ENCODE results near the gene AKIP1.
A peak's percentile ranks its signal among the peaks of the same experiment; 100 is the strongest.
"Not testable (repeated sequence)": the region's sequence is repeated elsewhere in the genome, so short reads cannot be mapped to it uniquely, and the experiment has no call there.

AKIP1 gene

DNA sequence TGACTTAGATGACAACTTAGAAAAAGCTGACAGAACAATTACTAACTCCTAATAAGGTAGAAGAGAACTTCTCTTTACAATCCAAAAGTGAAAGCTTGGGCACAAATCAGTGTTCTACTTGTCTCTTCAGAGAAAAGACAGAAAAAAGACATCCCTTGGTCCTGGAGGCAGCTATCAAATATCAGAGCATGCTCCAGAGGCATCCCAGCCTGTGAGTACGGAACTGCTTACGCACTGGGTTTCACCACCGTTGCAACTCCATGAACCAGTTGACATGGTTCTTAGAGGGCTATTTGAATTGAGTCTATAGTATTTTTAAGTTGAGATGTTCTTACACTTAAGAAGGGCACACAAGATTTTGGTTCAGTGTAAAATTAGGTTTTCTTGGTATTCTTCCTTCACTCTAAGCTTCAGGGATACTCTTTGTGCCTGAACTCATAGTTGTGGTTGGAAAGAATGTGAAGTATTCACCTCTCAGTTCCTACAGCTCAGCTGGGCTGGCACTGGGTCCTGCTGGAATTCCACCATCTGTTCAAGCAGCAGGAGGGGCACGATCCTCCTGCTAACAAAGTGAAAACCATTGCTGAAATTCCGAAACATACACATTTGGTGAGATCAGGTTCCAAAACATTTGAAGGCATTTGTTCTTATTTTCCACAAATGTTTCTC, 6.3 kb downstream of the AKIP1 start:
- peak; percentile 49 to 57 for DNase-seq

DNA sequence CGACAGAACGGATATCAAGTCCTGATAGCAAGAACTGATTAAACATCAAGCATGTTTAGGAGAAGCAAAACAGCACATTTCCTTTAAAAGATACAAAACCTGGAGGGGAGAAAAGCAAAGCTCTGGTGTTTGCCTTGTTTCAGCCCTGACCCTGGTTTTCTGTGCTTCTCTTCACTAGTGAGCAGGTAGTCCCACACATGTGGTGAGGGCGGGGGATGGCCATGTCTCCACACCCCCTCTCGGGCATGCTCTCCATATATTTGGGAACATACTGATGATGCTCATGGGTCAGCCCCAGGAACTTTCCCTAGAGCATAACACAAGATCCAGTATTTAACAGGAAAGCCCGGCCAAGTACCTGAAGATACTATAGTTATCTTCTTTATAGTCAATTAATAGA, 11.7 kb downstream of the AKIP1 start:
- no peak for DNase-seq

DNA sequence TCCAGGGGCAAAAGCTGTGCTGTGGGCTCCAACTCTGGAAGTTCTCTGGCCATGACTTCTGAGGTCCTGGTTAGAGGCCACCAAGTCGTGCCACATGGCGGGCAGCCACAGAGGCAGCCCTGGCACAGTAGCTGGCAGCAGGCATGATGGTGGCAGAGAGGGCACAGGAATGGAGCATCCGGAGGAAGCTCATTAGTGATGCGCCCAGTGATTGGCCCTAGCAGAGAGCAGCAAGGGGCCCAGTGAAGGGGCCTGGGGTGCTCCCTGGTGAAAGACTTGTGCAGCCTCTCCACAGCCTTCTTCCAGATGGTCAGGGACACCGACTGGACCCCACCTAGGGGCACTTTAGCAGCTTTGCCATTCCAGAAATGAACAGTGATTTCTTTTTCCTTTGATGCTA, 14.7 kb downstream of the AKIP1 start:
- DNase-seq = no peak

DNA sequence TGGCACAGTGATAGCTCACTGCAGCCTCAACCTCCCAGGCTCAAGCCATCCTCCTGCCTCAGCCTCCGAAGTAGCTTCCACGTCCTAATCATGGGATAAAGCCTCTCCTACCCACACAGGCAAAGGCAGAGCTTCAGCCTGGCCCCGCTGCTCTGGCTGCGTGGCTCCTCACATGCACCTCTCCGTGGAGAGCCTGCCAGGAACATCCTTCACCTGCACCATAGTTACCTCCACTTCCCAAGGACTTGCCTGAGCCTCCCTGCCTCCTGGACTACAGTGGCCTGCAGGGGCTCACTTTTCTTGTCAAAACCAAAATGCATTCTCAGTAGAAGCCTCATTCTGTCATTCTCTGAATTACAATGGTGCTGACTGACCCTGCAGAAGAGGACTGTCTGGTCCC, 15.2 kb downstream of the AKIP1 start:
- no peak for DNase-seq

DNA sequence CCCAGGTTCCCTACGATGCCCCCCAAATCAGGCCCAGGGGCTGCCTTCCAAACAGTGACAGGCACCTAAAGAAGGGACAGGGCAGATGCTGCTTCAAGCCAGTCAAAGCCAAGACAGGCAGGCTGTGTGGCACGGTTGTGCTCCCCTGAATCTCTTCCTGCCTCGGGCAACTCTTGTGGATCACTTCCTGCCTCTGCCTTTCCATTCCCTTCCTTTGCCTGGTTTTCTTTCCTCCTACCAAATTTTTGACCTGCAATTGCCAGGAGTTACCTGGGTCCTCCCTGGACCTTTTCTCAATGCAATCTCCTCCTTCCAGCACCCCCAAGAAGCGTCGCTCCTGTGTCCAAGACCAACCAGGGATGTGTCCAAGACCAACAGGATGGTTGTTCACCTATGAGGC, 16.2 kb downstream of the AKIP1 start:
- no peak for DNase-seq

DNA sequence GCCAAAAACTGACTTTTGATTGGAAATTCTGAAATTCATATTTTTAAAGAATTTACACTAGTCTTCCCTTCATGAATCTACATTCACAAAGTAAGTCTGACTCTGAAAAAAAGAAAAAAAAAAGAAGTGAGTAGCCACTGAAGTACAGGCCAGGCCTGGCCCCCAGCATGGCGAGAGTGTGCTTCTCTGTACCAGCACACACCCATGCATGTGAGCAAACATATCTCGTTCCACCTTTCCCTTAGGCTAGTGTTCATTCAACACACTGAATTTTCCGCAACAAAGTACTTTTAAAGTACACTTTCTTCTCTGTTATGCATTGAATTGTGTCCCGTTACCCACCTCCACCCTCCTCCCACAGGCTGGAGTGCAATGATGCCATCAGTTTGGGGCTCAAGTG, 17.2 kb downstream of the AKIP1 start:
- DNase-seq = no peak

DNA sequence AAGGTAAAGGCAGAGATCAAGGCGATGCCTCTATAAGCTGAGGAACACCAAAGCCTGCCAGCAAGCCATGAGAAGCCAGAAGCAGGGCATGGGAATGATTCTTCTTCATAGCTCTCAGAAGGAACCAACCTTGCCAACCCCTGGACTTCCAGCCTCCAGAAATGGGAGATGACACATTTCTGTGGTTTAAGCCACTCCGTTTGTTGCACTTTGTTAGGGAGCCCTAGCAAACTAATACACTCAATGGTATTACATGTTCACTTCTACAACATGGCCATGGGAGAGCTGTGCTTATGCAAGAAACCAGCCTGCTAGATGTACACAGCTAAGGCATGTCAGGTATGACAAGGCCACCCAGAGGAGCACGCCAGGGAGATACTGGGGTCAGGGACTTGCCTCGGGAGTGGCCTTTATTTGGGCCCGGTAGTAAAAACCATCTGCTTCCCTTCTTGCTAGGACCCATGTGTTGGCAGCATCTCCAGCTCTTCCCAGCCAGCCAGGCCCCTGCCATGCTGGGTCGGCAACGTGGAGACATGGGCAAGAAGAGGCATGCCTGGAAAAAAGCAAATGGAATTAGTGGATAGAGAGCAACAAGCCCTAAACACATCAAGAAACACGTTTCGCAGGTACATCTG, 18.1 kb downstream of the AKIP1 start:
- DNase-seq = no peak

DNA sequence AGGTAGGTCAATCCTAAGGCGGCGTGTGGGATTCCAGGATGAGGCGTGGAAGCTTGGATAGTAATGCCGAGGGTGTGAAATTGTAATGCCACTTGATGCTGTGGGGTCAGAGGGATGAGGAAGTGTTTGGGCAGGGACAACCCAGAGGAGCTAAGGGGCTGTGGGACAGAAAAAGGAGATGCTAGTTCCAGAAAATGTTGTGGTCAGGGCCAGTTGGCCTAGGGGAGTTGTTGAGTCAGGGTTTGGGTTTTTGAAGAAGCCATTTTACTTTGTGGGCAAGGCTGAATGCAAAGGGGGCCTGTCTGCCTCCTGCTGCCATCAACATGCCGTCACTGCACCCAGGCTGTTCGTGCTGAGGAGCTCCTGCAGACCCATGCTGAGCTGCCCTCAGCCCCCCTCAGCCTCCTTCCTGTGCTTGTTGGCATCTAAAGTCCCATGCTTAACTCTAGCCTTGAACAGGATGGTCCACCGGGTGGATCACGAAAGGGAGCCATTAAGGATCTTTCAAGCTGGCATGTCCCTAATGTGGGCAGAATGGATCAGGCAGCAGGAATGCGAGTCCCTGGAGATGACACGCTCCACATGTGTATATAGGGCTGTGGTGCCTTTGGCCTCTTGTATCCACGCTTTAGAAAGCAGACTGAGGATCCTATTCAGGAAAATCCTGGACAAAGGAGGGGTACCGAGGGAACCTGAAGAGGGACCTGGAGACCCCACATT, 19.6 kb downstream of the AKIP1 start:
- DNase-seq = no peak

DNA sequence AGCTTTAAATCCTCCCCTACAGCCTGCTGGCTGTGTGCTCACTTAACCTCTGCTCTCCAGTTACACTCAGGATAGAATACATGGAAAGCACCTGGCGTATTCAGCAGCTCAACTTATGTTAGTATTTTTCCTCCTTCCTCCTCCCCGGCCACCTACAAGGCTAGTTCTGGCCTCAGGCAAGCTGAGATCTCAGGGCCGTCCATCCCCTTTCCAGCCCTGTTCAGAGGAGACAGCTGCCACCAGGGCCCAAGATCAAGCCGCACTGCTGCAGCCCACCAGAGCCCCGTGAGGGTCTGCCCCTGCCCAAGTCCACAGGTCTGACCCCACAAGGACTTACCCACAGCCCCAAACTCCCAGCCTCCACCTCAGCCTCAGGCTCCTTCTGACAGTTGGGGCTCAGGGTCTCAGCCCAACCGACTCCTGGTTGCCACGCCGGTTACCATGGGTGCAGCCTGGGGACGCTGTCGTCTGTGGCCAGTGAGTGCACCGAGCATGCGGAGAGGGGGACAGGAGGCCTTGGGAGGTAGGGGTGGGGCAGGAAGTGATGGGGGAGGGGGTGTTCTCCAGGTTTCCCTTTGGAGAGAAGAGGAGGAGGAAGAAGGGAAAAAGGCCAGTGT, 21.7 kb downstream of the AKIP1 start, which contains the start of gene C11orf16:
Gene C11orf16, minus strand, starts transcription at position 384 of the 617 bp plus-strand sequence. CDS start 639 bp downstream, outside the sequence.
- DNase-seq = no peak

DNA sequence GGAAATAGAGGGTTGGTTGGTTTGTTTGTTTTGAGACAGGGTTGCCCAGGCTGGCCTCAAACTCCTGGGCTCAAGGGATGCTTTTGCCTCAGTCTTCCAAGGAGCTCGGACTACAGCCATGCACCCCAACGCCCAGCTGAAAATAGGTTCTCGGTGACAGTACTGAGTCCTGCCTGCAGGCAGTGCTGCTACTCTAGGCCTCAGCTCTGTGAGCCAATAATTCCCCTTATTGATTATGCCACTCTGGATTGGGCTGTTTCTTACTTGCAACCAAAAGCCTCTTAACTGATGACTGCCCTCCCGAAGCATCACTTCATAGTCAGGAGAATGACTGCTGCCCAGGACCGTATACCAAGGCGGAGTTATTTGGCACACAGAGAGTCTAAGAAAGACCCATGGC, 22.9 kb downstream of the AKIP1 start:
- no peak for DNase-seq

DNA sequence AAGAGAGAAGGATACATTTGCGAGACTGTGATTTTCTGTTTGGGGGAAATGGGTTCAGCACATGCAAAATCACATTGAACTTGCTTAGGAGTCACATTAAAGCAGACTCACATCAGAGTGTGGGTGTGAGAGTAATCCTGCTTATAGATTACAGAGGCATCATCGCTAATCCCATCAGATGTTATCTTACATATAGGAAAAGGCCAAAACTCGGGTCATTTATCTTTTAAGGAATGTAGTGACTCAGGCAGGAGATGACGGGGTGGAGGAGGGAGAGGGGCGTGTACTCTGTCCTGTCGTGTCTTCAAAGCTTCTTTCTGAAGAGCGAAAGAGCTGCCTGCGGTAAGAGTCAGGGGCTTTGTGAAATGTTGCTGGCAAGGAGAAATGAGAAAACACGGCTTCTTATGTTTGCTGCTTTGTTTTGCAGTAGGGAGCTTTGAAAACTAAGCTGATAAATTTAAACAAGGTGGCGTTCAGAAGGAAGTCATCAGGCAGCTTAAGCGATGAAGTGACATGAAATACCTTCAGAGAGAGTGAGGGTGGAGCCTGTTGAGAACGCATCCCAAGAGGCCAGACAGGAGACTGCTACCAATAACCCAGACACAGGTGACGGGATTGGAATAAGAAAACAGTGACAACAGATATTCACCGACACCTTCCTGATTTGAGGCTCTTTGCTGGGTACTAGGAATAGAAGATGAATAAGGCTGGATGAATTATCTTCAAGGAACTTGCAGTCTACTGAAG, 23.9 kb downstream of the AKIP1 start:
- DNase-seq = no peak

DNA sequence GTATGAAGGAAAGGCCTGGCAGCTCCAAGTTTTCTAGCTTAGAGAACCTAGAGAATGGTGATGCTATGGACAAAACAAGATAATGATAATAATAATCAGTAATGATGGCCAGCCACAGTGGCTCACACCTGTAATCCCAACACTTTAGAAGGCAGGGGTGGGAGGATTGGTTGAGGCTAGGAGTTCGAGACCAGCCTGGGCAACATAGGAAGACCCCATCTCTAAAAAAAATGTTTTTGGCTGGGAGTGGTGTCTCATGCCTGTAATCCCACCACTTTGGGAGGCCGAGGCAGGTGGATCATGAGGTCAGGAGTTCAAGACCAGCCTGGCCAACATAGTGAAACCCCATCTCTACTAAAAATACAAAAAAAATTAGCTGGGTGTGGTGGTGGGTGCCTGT, 24.8 kb downstream of the AKIP1 start:
- DNase-seq = not testable (repeated sequence)

DNA sequence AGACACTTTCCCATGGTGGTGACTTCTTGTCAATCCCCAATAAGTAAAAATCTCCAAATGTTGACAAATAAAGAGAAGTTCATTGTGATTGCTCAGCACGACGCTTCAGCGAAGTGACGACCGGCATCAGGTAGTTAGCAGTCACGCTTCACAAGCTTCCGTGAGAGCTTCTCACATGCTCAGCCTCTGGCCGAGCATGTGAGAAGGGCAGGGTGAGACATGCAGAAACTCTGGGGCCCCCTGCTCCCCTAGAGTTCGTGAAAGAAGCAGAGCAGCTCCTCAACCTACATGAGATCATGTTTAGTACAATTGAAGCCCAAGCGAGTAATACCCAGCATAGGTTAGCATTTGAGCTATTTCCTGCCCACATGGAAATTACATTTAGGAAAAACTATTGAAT, 26.2 kb downstream of the AKIP1 start:
- no peak for DNase-seq

DNA sequence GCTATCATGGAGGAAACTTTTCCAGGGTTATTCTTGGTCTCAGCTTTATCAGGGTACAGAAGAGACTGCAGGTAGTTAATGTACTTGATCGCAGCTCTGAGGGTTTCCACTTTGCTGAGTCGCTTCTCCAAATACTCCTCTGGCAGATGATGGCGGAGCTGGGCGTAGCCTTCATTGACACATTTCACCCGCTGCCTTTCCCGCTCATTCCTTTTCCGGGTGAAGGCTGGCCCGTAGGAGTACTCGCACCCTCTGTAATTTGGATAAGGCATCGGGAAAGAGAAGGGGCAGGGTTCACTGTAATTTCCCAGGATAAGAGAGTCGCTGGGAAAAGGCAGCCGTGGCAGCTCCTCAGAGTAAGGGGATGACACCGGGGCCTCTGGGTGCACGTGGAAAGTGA, 26.7 kb downstream of the AKIP1 start:
- no peak for DNase-seq

DNA sequence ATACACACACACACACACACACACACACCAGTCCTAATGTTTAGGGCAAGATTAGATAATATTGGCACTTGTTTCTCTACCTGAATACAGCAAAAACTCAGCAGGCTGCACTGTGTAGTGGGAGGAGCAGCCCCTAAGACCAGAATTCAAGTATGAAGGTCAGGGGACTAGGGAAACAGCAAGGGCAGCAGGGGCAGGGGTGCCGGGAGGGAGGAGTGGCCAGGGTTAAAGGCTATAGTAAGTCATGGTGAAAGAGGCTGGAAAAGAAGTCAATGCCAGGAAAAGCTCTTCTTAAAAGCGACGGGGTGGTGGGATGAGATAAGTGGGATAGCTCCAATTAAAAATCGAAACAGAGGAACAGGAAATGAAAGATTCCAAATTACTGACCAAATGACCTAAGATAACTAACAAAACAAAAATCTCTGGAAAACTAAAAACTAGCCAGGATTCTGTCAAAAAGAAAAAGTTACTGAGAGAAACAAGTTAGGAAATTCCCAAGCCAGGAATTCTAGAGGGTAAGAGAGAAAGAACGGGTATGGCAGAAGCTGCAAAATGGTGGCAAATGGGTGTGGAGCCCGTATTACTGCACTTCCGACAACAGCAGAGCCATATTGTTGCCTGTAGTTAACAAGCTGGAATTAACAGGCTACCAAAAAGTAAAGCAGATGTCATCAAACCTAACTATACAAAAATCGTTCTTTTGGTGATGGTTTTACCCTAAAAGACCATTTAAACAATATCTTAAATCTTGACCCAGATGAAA, 30.5 kb downstream of the AKIP1 start:
- no peak for DNase-seq

DNA sequence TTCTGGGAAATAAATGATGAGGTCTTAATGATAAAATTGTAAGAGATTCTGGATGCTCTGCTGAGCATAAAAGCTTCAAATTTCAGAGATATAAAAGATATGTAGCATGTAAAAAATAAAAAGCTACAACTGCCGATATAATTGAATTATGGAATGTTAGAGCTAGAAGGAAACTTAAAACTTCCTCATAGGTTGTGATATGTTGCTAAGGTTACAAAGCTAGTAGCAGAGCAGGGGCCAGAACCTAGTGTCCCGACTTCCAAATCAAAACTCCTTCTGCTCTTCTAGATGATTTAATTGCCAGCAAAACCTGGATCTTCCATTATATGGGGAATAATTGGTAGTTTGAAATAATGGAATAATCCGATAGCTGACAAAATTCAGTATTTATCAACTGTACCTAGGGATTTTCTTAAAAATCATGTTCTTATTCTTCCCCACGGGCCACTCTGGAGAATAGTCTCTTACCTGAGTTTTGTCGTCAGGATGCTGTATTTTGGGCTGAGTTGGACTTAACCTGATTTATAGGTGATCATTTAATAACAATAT, 31.6 kb downstream of the AKIP1 start, which contains the start of gene ASCL3:
Gene ASCL3, minus strand, starts transcription at position 499 of the 549 bp plus-strand sequence. CDS start 4,855 bp downstream, outside the sequence.
- no peak for DNase-seq

DNA sequence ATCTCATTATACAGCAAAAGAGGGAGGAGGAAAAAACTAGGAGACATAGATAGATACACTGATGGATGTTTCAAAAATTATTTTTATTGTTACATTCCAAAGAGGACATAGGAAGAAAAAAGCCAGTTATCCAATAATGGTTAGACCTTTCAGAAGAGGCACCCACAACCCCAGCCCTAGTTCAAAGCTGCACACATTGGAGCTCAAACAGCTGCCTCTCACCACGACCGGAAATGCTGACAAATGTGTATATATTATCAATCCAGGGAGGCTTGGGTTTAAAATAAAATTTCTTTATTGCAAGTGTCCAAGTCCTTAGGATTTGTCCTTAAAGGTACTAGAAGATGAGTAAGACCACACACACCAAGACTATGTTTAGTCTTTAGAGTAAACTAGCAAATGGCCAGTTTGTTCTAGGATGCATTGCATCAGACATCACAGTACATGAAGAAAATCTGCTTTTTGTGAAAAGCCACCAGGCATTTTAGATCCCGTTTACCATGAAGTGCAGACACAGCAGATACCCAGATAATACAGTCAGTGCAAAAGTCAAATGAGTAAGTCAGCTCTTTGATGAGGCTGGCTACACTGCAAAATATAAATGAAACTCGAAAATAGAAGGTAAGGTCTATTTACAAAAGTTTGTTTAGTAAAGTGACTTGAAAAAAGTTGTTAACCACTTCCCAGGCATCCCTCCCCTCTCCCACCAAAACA, 36.4 kb downstream of the AKIP1 start:
- no peak for DNase-seq

DNA sequence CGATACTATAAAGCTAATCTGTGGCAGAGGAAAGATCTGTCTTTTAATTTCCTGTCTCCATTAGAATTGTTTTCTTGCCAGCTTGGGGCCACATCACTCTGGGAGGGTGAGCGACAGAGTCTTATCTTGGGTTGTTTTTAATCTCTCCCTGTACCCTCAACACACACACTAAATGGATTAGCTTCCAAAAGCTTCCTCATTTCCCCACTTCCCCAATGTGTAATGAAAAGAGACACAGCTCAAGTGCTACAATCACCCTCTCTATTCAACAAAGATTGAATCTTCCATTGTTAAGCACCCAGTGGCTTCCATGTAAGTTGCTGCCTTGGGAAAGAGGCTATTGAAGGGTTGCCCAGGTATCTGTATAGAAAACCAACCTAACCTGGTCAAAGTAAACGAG, 37.9 kb downstream of the AKIP1 start:
- DNase-seq = no peak

DNA sequence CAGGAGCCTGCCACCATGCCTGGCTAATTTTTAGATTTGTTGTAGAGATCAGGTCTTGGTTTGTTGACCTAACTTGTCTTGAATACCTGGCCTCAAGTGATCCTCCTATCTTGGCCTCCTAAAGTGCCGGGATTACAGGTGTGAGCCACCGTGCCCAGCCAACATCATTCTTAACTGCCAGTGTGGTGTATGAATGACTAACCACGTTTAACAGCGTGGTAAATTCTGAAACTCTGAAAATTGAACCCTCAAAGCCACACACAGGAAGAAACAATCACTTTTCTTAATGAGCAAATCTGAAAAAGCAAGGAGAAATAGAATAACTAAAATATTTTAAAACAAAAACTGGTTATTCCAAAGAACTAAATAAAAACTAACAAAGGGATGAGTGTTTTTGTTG, 45.9 kb downstream of the AKIP1 start:
- DNase-seq = no peak

DNA sequence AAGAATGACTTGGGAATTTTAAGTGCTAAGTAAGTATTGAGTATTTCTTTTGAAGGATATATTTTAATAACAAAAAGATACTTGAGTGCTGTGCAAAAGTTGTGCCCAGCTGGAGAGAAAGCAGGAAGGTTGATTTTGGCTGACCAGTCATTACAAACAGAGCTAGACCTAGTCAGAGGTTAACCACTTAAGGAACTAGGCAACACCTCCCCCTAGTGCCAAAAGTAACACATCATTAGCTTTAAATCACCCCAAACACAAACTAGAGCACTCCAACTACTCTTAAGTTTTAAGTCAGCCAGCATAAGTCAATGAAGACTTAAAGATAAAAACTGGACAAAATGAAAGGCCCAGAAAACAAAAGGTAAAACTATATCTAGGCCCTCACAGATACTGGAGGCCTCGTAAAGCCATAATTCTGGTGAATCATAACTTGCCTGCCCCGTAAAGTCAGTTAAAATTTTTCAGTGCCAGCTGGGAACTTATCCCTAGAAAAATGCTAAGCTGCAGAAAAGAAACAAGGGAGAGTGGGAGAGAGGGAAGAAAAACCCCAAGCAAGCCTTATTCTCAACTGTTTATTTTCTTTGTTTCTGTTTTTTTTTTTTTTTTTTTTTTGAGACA, 48.7 kb downstream of the AKIP1 start:
- peak in 1 of 2 experiments; percentile 7 for DNase-seq

DNA sequence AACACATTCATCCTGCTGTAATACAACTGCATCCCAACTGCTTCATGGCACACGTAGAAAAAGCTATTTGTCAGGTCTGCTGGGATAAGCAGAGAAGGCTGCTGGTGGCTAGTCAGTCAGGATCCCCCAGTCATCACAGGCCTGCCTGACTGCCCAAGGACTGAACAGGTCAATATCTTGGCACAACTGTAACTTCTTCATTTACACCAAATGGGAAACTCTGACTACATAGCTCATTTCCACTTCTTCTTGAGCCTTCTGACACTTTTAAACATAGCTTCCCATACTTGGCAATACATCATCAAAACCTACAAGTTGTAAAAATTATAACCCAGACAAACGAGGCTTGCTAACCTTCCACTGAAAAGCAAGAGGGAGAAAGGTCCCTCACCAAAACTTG, 50.4 kb downstream of the AKIP1 start:
- DNase-seq = no peak
